ENCODE results near the gene LENG1.
A peak's percentile ranks its signal among the peaks of the same experiment; 100 is the strongest.

Gene LENG1

DNA sequence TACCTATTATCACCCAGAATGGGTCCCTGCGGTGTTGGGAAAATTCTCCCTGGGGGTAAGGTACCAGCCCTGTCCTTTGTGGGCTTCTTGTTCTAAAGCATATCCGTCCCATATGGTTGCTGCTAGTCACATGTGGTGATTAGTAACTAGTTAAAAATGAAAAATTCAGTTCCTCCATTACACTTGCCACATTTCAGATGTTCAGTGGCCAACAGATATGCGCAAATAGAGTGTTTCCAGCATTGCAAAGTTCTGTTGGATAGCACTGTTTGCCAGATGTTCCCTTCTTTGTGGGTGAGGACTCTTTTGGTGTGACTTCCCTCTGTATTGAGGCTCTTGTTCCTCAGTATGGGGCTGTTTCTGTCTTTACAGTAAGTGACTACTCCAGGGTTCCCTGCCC, 18.2 kb downstream of the LENG1 start:
- no peak for DNase-seq (ENCODE audit: low read depth)

DNA sequence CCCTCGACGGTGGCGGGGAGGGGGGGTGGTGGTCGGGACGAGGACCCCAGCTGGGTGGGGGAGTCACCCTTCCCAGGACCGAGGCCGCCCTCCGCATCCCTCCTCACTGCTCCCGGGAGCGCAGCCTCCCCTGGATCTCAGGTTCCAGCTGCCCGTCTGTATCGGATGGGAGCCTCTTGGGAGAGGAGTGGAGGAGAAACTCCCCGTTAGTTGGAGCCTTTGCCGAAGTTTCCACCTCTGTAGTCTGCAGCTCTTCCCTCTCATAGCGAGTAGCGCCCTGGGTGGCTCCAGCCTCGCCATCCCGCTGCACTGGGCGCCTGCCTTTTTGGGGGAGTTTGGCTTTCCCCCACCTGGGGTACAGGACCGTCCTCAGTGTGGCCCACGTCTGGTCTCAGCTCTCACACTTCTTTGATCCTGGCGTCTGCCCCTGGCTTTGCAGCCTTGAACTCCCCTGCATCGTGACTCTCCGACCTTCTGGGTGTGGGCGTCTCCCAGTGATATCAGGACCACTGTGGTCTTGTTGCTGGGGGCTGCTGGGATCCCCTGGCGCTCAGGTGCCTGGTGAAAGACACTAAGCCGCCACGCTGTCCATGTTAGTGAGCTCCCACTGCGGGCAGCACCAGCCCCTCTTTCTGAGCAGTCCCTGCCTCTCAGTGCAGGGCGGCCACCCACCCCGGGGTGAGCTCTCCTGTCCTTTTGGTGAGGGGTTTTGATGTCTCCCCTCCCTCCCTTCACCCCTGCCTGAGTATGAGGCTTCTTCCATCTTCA, 20.8 kb downstream of the LENG1 start:
- no peak for DNase-seq (ENCODE audit: low read depth)

DNA sequence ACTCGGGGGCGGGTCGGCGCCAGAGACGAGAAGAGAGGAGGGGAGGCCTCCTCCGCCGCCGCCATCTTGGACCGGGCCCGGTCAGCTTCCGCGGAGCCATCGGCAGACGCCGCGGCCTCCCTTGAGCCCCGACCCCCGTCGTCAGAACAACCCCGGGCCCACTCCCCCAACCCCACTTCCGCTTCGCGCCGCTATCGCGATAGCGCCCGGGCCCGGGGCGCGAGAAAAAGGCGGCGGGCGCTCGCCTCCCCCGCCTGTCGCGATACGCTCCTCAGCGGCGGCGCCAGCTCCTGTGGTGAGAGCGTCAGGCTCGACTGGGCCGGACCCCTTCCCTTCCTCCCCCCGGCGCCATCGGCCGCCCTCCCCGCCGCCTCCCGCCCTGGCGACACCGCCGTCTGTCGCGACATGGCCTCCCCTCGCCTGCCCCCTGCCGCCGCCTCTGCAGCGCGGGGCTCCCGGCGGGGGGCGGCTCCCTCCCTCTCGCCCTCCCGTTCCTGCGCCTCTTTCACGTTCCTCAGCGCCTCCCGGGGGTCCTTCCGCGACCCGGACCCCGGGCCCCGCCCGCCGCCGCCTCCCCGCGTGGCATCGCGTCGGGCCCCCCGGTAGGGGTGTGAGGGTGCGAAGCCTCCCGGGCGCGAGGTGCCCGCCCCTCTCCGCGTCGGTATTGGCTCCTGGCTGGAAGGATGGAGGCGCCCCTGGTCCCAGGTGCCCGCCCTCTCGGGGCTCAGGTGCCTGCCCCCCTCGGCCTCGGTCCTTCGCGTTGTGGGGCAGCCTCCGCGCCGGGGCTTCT, 21.6 kb downstream of the LENG1 start, which contains the start of gene CNOT3:
Gene CNOT3 (plus strand): TSS at position 64 of the 790 bp plus-strand sequence. CDS start 5,217 bp downstream, outside the sequence.
- DNase-seq (ENCODE audit: low read depth) = peak; percentile 39

DNA sequence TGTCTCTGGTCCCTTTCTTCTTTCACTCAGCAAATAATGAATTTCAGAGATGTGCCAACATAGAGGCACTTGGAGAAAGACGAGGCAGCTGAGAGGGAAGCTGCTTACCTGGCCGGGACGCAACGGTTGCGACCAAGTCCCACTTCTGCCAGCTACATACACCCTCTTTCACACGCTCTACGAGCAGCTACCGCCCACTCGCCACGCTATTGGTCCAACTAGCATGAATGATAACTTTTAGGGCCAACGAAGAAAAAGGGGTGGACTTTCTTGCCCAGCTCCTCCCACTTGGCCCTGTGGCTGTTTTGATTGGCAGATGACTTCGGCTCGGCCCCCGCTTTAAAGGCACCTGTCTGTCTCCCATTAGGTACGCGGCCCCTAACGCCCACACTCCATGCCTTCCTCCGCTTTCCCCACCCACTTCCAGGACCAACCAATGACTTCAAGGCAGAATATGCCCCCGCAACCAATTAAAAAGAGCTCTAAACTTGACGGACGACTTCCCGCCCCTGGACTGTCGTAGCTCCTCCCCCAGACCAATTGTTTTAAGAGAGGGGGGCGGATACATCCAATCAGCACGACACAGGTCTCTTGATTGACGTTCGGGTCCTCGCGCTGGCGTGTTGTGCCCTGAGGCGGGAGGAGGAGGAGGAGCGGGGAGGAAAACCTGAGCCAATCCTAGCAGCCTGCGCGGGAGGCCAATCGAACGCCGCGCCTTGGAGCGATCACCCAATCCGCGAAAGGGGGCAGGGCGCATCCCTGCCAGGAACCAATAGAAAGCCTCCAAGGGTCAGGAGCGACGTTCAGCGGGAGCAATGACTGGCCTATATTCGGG, 22.4 kb downstream of the LENG1 start:
- peak; percentile 100 for DNase-seq (ENCODE audit: low read depth)

DNA sequence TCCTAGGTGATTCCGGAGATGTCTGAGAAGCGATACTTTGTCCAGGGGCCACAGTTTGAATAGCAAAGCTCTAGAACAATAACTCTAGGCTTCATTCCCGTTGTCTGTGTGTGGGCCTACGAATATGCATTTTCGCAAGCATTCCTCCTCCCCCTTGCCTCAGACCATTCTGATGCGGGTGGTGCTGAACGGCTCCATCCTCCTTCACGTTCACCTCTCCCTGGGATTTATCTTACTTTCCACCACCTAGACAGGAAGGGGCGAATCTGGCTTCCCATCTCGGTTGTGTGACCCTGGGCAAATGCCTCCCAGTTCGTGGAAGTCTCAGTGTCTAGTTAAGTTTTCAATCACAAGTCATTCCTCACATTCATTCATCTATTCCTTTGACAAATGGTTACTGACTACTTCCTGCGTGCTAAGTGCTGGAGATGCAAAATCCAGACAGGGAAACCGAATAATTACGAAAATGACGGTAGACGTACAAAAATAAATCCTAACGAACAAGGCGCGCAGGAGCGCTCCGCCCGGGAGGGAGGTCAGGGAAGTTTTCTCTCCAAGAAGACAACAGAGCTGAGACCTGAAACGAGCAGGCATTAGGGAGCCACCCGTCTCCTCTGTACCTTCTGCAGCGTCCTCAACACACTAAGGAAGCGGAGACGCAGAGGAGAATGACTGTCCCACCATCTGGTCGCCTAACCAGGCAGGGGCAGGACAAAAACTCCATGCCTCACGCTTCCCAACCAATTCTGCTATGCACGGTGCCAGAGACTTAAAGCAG, 23.2 kb downstream of the LENG1 start:
- DNase-seq (ENCODE audit: low read depth) = no peak

DNA sequence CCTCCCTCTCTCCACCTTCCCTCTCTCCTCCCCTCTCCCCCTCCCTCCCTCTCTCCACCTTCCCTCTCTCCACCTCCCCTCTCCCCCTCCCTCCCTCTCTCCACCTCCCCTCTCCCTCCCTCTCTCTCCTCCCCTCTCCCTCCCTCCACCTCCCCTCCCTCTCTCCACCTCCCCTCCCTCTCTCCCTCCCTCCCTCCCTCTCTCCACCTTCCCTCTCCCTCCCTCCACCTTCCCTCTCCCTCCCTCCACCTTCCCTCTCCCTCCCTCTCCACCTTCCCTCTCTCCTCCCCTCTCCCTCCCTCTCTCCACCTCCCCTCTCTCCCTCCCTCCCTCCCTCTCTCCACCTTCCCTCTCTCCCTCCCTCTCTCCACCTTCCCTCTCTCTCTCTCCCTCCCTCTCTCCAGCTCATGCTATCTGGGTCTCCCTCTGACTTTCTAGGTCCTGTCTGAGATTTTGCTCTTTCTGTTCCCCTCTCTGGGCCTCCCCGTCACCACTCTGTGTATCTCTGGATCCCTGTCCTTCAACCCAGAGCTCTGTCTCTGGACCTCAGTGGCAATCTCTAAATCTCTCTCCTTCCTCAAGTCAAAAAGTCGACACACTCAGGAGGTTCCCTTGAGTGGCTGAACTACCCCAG, 25.4 kb downstream of the LENG1 start:
- DNase-seq (ENCODE audit: low read depth) = no peak

DNA sequence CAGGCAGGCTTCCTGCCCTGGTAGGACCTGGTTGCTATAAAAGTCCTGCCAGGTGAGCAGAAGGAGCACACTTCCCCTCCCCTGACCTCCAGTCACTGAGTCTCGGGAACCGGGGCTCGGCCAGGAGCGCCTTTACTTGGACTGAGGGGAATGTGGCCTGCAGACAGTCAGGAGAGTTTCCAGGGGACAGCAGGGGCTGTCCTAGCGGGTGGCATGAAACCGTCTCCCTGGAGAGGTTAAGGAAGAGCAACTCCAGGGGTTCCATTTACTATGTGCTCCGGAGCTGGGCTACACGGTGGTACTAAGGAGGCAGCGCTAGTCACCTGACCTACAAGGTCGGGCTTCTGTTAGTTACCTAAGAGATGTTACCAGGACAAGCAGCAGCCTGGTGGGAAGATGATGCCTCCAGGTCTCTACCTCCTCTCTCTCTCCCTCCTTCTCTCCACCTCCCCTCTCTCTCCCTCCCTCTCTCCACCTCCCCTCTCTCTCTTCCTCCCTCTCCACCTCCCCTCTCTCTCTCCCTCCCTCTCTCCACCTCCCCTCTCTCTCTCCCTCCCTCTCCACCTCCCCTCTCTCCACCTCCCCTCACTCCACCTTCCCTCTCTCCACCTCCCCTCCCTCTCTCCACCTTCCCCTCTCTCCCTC, 26.1 kb downstream of the LENG1 start:
- no peak for DNase-seq (ENCODE audit: low read depth)

DNA sequence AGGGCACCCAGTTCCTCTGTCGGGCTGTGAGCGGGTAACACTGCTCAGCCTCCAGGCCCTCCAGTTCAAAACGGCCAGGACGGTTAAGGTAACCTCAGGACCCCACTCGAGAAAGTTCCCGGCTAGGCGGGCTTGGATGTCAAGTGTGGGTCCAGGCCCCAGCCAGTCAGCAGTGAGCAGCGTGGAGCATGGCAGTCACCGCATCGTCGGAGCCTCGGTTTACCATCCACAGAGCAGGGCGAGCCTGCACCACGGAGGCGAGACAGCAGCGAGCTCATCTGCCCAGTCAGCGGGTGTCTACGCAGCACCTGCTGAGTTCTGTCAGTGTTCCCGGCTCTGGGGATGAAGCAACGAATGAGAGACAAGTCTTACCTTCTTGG, 29.9 kb downstream of the LENG1 start:
- DNase-seq (ENCODE audit: low read depth) = no peak

DNA sequence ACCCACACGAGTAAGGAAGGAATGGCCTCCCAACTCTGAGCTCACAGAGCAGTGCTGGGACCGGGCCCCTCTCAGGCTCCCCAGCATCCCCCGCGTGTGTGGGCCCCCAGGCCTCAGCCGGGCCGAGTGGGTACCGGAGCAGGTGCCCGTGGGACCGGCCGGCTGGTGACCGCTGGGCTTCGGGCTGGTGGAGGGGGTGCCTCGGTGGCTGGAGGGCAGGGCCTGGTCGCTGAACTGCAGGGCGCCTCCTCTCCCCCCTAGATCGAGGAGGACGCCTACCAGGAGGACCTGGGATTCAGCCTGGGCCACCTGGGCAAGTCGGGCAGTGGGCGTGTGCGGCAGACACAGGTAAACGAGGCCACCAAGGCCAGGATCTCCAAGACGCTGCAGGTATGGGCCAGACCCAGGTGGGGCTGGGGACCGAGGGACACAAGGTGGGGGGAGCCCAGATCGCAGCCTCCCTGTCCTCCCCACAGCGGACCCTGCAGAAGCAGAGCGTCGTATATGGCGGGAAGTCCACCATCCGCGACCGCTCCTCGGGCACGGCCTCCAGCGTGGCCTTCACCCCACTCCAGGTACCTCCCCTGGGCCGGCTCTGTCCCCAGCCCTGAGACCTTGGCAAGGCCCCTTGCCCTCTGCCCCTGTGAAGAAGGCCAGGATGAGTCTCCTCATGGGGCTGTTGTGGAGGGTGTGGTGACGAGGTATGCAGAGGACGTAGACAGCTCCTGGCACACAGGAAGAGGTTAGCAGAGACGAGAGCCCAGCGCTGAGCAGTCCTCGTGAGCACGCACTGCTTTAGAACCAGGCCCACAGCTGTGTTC, 30.5 kb downstream of the LENG1 start:
- DNase-seq (ENCODE audit: low read depth) = no peak

DNA sequence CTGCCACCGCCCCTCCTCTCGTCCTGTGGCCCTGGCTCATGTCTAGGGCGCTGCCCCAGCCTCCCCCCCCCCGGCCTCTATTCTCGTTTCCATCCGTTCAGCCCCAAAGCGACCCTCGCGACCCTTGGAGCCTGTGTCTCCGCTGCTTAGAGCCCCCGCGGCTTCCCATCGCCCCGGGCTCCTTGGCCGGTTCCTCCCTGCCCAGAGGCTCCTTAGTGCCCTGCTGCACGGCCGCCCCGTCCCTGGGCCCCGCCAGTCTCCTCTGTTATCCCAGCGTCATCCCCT, 31.1 kb downstream of the LENG1 start:
- no peak for DNase-seq (ENCODE audit: low read depth)

DNA sequence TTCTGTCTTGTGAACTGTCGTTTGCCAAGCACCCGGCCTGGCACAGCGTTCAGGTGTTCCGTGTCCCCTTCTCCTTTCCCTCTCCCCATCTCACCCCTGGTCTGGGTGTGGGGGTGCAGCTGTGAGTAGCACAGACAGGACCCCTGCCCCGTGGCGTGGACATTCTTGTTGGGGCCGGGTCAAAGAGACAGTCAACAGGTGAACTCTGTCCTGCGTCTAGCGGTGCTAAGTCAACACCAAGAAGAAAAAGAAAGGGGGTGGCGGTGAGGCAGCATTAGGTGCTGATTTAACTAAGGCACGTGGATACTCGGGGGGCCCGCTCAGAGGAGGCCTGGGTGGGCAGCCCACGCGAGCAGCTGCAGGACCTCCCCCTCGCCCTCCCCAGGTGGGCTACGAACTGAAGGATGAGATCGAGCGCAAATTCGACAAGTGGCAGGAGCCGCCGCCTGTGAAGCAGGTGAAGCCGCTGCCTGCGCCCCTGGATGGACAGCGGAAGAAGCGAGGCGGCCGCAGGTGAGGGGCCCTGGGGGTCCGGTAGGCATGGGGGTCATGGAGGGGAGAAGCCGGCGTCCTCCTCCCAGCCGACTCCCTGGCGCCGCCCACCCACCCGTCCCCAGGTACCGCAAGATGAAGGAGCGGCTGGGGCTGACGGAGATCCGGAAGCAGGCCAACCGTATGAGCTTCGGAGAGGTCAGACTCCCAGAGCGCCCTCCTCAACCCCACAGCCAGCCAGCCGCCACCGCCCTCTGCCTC, 31.7 kb downstream of the LENG1 start:
- no peak for DNase-seq (ENCODE audit: low read depth)

DNA sequence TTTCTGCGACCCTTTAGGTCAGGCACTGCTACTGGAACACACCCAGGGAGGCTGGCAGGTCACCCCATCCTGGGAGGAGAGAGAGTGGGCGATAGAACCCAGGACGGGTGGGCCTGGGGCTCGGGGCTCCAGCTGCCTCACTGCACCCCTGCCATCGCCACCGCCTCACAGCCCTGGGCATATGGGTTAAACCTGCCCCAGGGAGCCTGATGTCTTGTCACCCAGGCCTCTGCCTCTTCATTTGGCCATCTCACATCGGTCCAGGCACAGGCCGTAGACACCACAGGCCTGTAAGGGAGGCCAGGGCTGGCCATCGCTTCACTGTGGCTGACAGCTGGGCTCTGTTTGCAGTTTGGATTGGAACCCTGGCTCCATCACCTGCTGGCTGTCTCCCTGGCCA, 33.8 kb downstream of the LENG1 start:
- DNase-seq (ENCODE audit: low read depth) = no peak

DNA sequence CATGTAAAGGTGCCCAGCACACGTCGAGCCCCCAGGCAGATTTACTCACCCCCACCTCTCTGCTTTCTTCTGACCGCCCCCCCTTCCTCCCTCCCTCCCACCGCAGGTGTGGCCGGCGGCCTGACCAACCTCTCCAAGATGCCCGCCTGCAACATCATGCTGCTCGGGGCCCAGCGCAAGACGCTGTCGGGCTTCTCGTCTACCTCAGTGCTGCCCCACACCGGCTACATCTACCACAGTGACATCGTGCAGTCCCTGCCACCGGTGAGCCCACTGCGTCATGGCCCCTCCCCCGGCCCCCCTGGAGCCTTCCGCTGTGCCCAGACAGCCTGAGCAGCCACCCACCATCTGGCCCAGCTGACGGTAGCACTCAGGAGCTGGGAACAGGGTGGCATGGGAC, 35.1 kb downstream of the LENG1 start:
- DNase-seq (ENCODE audit: low read depth) = no peak

DNA sequence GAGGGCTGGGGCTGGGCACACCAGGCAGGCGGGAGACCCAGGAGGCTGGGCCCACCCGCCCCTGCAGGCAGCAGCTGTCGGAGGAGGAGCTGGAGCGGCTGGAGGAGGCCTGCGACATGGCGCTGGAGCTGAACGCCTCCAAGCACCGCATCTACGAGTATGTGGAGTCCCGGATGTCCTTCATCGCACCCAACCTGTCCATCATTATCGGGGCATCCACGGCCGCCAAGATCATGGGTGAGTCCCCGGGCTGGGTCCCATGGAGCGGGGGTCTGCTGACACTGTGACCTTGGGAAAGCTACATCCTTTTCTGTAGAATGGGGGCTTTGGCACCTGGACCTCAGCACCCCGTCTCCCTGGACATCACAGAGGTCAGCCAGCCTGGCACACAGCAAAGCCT, 35.8 kb downstream of the LENG1 start:
- no peak for DNase-seq (ENCODE audit: low read depth)

DNA sequence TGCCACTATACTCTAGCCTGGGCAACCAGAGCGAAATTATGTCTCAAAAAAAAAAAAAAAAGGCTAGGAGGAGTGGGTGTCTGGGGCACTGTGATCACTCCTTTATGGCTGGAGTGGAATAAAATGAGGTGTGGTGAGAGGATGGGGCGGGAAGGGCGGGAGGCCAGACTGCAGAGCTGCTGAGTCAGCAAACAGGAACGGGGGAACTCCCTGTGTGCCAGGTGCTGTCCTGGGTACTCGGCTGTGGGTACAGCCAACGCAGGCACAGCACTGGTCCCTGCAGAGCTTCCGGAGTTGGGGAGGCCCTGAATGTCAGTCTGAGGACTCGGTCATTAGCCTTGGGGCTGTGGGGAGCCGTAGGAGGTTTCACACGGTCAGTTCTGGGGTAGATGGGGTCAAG, 38.3 kb downstream of the LENG1 start:
- DNase-seq (ENCODE audit: low read depth) = no peak

DNA sequence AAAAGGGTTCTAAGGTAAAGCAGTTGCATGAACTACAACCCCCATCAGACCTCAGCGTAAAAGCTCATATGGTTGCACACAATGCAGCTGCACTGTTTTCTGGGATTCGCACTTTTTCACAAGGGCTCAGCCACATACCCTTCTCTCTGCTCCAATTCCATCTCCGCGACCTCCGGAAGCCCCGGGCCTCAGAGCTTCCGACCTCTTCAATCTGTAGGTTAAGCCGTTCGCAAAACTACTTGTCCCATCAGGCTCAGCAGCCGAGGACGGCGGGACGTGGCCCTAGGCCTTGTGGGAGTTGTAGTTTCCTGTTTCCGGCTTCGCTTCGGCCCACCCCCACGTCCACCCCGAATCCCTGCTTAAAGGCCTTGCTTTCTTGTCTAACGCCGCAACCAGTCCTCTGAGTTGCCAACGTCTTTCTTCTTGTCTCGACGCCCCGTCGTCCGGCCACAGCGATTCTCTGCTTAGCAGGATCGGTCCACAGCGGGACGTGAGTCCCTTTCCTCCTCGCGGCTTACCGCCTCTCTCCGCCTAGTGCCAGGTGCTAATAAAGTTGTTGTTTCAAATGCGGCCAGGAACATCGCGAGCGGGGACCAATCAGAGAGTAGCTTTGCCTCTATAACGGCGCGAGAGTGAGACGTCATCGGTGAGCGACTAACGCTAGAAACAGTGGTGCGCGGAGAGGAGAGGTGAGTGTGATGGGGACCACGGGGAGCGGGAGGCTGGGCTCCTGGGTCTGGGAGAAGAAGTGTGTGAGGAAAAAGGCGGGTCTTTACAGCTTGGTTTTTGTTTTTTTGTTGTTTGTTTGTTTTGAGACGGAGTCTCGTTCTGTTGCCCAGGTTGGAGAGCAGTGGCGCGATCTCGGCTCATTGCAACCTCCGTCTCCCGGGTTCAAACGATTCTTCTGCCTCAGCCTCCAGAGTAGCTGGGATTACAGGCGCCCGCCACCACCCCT, 44.1 kb downstream of the LENG1 start, which contains the start of the genes PRPF31 and TFPT:
Gene PRPF31 (plus strand): TSS at position 646 of the 955 bp plus-strand sequence. CDS start 2,525 bp downstream, outside the sequence.
Gene TFPT (minus strand): TSS at position 549 of the 955 bp plus-strand sequence. CDS start 388 bp downstream, at position 161.
- DNase-seq (ENCODE audit: low read depth) = peak; percentile 92

DNA sequence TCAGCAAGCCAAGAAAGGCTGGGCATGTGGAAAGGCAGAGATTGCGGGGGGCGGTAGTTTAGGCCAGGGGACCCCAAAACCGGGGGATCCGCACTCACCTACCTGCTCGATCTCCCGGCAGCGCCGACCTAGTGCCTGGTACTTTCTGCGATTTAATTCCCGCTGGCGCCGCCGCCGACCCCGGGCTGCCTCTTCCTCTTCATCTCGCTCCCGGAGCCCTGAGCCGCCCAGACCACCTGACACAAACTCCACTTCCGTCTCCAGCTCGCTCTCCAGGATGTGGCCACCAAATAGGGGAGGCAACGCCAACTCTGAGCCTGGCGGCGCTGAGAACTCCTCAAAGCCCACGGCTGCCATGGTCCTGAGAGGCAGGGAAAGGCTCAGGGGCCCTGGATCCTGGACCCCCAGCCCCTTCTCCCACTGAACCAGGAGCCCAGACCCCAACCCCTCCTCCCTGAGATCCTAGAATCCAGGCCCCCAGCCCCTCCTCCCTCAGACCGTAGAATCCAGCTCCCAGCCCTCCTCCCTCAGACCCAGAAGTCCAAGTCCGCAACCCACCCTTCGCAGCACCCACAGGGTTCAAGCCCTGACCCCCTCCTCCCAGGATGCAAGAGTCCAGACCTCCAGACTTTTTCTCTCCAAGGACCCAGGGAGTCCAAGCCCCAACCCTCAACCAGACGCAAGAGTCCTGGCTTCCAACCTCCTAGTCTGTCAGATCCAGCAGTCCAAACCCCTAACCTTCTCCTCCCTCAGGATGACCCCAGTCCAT, 45.0 kb downstream of the LENG1 start:
- DNase-seq (ENCODE audit: low read depth) = peak; percentile 41
